ACHN (cell line): ENCODE results near the gene POLR2F.

Source experiments
- DNase-seq: peaks from one replicate; pipeline ENCODE4 v3.0.0-alpha.2; 2015
- in situ Hi-C: cut with HindIII; loops from 2 replicates; pipeline ENCODE4 v1.10.0; 2017; ENCODE audit warnings: low sequenced_read_pairs, low pct_ligation_motif_present, low pct_unique_long_range_greater_than_20kb

Gene POLR2F

DNA sequence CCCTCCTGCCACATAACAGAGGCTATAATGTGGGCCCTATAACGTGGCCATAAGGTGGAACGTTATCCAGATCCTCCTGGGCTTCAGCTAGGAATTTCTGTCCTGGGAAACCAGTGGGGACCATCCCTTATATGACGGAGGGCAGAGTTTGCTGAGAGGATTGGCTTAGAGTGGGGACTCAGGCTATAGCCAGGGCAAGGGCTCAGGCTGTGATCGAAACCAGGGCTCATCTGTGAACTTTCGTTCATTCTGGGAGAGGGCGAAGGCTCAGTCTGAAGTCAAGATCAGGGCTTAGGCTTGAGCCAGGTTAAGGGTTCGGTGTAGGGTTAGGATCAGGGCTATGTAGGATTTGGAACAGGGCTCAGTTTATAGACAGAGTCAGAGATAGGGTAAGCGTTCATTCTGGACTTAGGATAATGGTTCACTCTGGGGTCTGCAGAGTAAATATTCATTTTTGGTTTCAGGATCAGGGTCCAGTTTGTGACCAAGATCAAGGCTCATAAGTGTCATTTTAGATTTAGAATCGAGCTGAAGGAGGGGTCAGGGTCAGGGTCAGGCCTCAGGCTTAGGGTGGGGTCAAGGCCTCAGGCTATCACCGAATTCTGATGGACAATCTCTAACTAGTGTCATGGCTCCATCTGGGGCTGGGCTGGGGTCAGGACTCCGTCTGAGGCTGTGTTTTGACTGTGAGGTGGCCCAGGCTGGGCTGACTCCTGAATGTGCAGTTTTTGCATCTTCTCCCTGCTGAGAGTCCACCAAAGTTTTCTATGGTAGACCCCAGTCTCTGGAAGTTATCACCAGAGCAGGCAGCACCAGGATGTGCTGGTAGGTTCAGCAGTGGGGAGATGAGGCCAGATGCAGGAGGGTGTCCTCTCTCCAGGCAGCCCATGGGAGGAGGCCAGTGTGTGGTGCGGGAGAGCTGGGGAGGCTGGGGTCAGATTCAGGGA lies 64.7 kb downstream of the POLR2F start:
- no peak for DNase-seq
- in situ Hi-C loops, result no loop called here
